ENCODE results near the gene PDHA1. TPM values are rescaled to one million over a fixed set of nuclear protein-coding genes. Genes with fewer than 3 reads are reported as not detected.

The PDHA1 gene
- total and polyA plus RNA-seq, 2 donors from 2014 or later, result 206 to 526 TPM

DNA sequence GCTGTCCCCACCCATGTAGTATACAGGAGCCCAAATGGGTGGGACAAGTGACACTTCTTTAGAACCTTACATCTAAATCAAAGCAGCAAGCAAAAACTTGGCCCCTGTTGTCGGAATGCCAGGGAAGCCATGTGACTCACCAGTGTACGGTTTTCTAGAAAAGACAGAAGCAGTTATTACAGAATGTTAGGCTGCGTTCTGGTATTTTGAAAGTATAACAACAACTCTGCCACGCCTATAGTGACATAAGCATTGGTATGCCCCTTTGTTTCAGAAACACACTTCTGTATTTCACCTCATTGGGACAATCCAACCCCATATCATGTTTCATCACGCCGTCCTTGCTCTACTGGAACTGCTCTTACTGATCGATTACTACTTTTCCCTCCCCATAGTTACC, 14.8 kb downstream of the PDHA1 start:
- Histone ChIP-seq H3K4me1 (ENCODE audit: control insufficient read depth in 2 of 3, insufficient read depth in 2 of 3, low read depth in 1 of 3, low read length in 3 of 3) (no peaks in the 10 kb centered on the region), H3K9me3 (ENCODE audit: control insufficient read depth in 2 of 3, insufficient read depth in 1 of 3, low read length in 3 of 3) (no peaks in the 10 kb centered on the region), H3K27ac (ENCODE audit: low read depth in 2 of 2, low read length in 2 of 2) (no peak overlapping the region), H3K9ac (ENCODE audit: low read length in 3 of 3) (no peak overlapping the region), H3K27me3 (ENCODE audit: control insufficient read depth, insufficient read depth, low read length) (no peaks in the 10 kb centered on the region), H3K4me3 (ENCODE audit: low read length in 3 of 3) (no peak overlapping the region), H3K36me3 (ENCODE audit: control insufficient read depth in 2 of 3, insufficient read depth in 3 of 3, low read length in 3 of 3) (peaks cover 3 to 43% (median 27%) of the 10 kb centered on the region in 3 donors)
- no peak for DNase-seq
- no peak for FAIRE-seq
- intact Hi-C loops (cut with DNase I), result no loop called here
- no peak for TF ChIP-seq CTCF (IDR thresholded peaks at IDR 0.05; ENCODE audit: borderline replicate concordance, extremely low read depth, insufficient read depth)

- intact Hi-C loops (cut with DNase I), result no loop called here
- no peaks in the 10 kb centered on the region for H3K9me3 ChIP-seq (ENCODE audit: control insufficient read depth in 2 of 3, insufficient read depth in 1 of 3, low read length in 3 of 3)
- no peak for TF ChIP-seq CTCF (IDR thresholded peaks at IDR 0.05; ENCODE audit: borderline replicate concordance, extremely low read depth, insufficient read depth)
- no peak for DNase-seq
- FAIRE-seq, result no peak
- no peak overlapping the region for H3K27ac ChIP-seq (ENCODE audit: low read depth in 2 of 2, low read length in 2 of 2)
- H3K27me3 ChIP-seq (ENCODE audit: control insufficient read depth, insufficient read depth, low read length), result no peaks in the 10 kb centered on the region
- no peak overlapping the region for H3K9ac ChIP-seq (ENCODE audit: low read length in 3 of 3)
- H3K4me3 ChIP-seq (ENCODE audit: low read length in 3 of 3), result no peak overlapping the region
- H3K4me1 ChIP-seq (ENCODE audit: control insufficient read depth in 2 of 3, insufficient read depth in 2 of 3, low read depth in 1 of 3, low read length in 3 of 3), result no peaks in the 10 kb centered on the region
- H3K36me3 ChIP-seq (ENCODE audit: control insufficient read depth in 2 of 3, insufficient read depth in 3 of 3, low read length in 3 of 3), result peaks cover 3 to 36% (median 16%) of the 10 kb centered on the region in 3 donors
These were observed 17.2 kb downstream of the PDHA1 start for GRCh38 chrX:19360903-19361302.

- Histone ChIP-seq H3K27ac (ENCODE audit: low read depth in 2 of 2, low read length in 2 of 2) (no peak overlapping the region), H3K4me1 (ENCODE audit: control insufficient read depth in 2 of 3, insufficient read depth in 2 of 3, low read depth in 1 of 3, low read length in 3 of 3) (no peaks in the 10 kb centered on the region), H3K27me3 (ENCODE audit: control insufficient read depth, insufficient read depth, low read length) (no peaks in the 10 kb centered on the region), H3K36me3 (ENCODE audit: control insufficient read depth in 2 of 3, insufficient read depth in 3 of 3, low read length in 3 of 3) (peaks cover 3 to 29% (median 13%) of the 10 kb centered on the region in 3 donors), H3K9me3 (ENCODE audit: control insufficient read depth in 2 of 3, insufficient read depth in 1 of 3, low read length in 3 of 3) (no peaks in the 10 kb centered on the region), H3K4me3 (ENCODE audit: low read length in 3 of 3) (no peak overlapping the region), H3K9ac (ENCODE audit: low read length in 3 of 3) (no peak overlapping the region)
- no peak for DNase-seq
- intact Hi-C loops (cut with DNase I), result no loop called here
- TF ChIP-seq CTCF (IDR thresholded peaks at IDR 0.05; ENCODE audit: borderline replicate concordance, extremely low read depth, insufficient read depth), result no peak
- no peak for FAIRE-seq
These were observed 18.0 kb downstream of the PDHA1 start for GRCh38 chrX:19361701-19362100.

- no peaks in the 10 kb centered on the region for H3K36me3 ChIP-seq (ENCODE audit: control insufficient read depth in 2 of 3, insufficient read depth in 3 of 3, low read length in 3 of 3)
- no peak for FAIRE-seq
These were observed 24.8 kb downstream of the PDHA1 start for GRCh38 chrX:19368576-19368975.

More at GRCh38 chrX:19368576-19368975, 24.8 kb downstream of the PDHA1 start:
- Histone ChIP-seq H3K9ac (ENCODE audit: low read length in 3 of 3) (no peak overlapping the region), H3K27me3 (ENCODE audit: control insufficient read depth, insufficient read depth, low read length) (no peaks in the 10 kb centered on the region), H3K27ac (ENCODE audit: low read depth in 2 of 2, low read length in 2 of 2) (no peak overlapping the region), H3K4me3 (ENCODE audit: low read length in 3 of 3) (no peak overlapping the region), H3K4me1 (ENCODE audit: control insufficient read depth in 2 of 3, insufficient read depth in 2 of 3, low read depth in 1 of 3, low read length in 3 of 3) (peaks cover 0 to 4% (median 0%) of the 10 kb centered on the region in 3 donors), H3K9me3 (ENCODE audit: control insufficient read depth in 2 of 3, insufficient read depth in 1 of 3, low read length in 3 of 3) (no peaks in the 10 kb centered on the region)
- no peak for TF ChIP-seq CTCF (IDR thresholded peaks at IDR 0.05; ENCODE audit: borderline replicate concordance, extremely low read depth, insufficient read depth)
- no peak for DNase-seq
- intact Hi-C loops (cut with DNase I), result no loop called here
